GM19351 (cell line): Measurements from ENCODE around the gene SLC49A3.
A peak's percentile ranks its signal among the peaks of the same experiment; 100 is the strongest.
"Not testable (repeated sequence)": the region's sequence is repeated elsewhere in the genome, so short reads cannot be mapped to it uniquely, and the experiment has no call there.

Source experiments
- ATAC-seq: cut with Tn5 transposase; IDR thresholded peaks from one replicate; pipeline ENCODE4 v1.9.1; 2021; ENCODE audit warnings: mild to moderate bottlenecking, moderate library complexity; ENCODE audit not compliant: unreplicated experiment

SLC49A3 gene

DNA sequence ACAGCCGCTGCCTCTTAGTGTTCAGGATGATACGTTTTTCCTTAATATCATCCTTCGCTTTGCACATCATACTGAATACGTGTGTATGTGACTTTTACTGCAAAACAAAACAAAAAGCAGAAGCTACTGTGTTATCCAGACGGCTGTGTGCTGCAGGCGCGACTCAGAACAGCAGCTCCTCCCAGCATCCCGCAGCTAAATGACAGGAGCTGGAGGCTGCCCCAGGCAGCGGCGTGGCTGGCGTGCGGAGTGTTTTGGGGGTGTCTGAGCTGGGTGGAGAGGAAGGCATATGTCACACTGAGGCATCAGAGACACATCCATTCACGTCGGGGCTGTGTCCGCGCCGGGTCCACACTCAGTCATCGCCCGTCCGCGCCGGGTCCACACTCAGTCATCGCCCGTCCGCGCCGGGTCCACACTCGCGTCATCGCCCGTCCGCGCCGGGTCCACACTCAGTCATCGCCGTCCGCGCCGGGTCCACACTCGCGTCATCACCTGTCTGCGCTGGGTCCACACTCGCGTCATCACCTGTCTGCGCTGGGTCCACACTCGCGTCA lies 33.3 kb upstream of the SLC49A3 start:
- ATAC-seq, result no peak

DNA sequence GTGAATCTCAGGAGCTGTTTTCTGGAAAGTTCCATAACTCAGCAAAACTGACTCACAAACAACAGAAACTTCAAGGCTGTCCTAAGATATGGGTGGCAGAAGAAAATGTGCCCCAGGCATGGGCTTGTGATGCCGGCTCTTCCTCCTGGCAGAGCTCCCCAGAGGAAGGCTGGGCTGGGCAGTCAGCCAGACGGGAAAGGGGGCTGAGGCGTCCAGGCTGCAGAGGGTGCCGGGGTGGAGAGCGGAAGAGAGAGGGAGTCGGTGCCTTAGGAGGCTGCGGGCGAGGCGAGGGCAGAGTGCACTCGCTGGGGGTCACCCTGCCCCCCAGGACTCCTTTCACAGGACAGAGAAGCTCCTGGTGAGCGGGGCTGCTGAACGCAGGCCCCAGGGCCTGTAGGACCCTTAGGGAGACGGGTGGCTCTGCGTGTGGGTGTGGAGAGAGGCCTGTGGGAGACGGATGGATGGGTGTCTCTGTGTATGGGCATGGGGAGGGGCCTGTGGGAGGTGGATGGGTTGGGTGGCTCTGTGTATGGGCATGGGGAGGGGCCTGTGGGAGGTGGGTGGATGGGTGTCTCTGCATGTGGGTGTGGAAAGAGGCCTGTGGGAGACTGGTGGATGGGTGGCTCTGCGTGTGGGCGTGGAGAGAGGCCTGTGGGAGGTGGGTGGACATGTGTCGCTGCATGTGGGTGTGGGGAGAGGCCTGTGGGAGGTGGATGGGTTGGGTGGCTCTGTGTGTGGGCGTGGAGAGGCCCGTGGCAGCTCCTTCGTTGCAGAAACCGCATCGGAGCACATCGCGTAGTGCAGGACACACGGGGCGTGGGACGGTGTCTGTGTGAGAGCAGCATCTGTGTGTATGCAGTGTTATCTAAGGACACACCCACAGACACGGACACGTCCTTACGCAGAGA lies 32.6 kb upstream of the SLC49A3 start:
- no peak for ATAC-seq

DNA sequence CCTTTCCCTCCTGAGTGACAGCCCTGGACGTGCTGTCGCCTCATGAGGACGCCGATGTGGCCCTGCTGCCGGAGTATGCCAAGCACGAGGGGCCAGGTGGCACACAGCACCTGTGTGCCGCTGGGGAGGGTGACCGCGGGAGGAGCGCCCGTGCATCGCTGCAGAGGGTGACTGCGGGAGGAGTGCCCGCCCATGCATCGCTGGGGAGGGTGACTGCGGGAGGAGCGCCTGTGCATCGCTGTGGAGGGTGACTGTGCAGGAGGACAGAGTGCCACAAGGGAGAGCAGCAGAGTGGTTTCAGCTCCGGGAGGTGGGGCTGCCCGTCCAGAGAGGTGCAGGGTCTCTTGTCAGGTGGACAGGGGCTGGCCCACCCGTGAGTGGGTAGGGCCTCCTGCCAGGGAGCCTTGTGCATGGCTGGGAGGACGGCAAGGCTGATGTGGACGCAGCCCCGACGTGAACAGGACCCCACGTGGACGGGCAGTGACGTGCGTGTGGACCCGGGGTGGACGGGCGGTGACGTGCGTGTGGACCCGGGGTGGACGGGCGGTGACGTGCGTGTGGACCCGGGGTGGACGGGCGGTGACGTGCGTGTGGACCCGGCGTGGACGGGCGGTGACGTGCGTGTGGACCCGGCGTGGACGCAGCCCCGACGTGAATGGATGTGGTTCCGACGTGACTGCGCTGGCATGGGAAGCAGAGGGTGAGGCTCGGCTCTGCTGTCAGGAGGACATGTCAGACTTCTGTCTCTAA lies 31.3 kb upstream of the SLC49A3 start:
- no peak for ATAC-seq

DNA sequence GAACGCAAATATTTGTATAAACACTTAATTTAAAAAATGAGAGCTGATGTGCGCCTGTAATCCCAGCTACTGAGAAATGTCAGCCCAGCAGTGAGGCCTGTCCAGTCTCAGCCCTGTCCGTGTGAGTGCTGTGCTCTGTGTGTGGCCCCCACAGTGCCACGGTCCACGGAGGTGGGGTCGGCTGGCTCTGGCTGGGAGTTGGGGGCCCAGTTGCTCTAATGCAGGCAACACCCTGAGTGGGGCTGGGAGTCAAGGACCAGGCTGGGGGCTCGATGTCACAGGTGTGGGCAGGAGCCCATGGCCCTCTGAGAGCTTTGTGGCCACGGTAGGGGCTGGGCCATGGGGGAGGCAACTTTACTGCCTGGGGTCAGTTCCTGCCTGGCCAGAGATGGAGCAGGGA lies 29.5 kb upstream of the SLC49A3 start:
- ATAC-seq, result no peak

DNA sequence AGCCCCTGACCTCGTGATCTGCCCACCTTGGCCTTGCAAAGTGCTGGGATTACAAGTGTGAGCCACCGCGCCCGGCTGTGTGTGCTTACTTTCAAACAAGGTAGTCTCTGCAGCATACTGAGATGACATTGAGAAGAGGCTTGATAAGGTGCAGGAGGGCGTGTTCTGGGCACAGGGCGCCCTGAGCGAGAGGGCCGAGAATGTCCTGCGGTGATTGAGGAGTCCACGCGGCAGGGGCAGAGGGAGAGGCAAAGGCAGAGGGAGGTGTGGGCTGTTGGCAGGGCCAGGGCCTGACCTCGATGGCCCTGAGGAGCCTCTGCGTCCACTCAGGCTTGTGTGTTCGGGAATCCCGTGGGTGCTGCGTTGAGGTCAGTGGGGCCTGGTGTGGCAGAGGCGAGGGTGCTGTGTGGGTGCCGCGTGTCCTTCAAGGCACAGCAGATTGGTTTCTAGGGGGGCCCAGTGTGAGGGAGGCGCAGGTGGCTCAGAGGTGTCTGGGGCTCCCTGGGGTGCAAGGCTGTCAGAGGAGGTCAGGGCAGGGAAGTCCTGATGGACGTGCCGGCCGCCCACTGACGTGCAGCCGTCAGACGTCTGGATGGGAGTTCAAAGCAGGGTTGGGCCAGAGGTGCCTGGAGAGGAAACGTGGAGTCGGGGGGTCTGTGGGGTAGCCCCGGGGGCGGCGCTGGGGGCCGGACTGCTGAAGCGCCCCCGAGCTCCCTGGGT lies 28.8 kb upstream of the SLC49A3 start:
- ATAC-seq, result no peak

DNA sequence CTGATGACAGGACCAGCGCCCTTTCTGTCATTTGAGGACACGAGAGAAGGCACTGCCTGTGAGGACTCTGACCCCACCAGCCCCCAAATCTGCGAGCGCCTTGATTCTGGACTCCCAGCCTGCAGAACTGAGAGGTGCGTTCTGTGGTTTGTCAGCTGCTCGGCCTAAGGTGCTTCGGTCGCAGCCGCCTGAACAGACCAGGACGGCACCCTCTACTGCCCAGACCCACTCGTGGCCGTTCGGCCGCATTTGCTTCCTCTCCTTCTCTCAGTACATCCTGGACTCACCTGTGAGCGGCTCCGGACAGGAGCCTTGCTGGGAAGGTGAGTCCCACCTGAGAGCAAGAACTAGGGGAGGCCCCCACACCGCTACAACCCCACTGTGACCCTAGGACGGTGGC lies 25.1 kb upstream of the SLC49A3 start:
- ATAC-seq, result no peak

DNA sequence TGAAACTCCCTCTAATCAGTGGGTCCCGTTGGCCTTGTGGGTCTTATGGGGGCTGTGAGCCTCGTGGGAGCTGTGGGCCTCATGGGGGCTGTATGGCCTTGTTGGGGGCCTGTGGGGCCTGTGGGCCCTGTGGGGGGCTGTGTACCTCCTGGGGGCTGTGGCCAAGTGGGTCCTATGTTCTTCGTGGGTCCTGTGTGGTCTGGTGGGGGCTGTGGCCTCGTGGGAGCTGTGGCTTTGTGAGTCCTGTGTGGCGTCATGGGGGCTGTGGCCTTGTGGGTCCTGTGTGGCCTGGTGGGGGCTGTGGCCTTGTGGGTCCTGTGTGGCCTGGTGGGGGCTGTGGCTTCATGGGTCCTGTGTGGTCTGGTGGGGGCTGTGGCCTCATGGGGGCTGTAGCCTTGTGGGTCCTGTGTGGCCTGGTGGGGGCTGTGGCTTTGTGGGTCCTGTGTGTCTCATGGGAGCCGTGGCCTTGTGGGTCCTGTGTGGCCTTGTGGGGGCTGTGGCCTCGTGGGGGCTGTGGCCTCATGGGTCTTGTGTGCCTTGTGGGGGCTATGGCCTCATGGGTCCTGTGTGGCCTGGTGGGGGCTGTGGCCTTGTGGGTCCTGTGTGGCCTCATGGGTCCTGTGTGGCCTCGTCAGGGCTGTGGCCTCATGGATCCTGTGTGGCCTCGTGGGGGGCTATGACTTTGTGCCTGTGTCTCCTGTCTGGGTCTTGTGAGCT lies 24.1 kb upstream of the SLC49A3 start:
- no peak for ATAC-seq

DNA sequence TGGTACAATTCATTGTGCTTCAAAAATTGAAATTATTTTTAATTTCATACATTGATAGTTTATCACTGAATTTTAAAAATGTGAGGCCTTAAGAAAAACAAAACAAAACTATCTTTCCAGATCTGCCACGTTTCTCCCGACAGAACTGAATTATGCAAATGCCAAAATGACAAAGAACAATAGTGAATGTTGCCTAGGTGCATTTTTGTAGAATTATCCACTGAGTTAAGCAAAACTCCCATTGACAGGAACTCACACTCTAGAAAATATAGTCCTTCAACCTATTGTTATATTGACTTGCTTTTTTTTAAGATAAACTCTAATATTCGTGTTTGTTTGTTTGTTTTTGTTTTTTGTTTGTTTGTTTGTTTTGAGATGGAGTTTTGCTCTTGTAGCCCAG lies 23.1 kb upstream of the SLC49A3 start:
- no peak for ATAC-seq

DNA sequence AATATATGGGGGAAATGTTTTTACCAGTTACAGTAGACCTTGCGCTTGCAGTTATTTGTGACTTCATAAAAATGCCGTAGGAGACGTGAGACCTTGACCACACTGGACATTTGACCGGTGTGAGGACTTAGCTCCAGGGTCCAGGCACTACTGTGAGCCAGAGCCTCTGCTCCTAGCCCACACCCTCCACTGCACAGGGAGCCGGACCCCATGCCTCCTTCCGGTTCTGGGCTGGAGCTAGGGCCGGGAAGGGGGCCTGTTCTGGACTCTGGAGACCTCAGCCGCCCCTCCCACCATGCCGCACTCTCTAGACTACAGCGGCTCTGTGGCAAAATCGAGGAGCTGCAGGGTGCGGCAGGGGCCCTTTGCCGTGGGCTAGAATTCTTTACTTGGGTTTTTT lies 22.0 kb upstream of the SLC49A3 start:
- ATAC-seq, result no peak

DNA sequence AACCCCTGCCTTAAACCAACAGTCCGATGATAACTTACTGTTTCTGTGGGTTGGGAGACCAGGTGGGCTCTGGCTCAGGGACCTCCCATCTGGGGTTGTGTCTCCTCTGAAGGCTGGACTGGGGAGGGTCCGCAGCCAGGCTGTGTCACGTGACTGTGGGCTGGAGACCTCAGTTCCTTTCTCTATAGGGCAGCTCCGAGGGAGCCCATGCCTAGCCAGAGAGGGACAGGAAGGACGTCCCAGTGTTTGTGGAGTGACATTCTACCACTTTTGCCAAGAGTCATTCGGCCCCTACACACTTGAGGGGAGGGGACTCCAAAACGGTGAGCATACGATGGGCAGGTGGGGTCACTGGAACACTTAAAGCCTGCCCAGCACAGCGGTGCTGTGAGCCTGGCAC lies 21.2 kb upstream of the SLC49A3 start:
- ATAC-seq, result no peak

DNA sequence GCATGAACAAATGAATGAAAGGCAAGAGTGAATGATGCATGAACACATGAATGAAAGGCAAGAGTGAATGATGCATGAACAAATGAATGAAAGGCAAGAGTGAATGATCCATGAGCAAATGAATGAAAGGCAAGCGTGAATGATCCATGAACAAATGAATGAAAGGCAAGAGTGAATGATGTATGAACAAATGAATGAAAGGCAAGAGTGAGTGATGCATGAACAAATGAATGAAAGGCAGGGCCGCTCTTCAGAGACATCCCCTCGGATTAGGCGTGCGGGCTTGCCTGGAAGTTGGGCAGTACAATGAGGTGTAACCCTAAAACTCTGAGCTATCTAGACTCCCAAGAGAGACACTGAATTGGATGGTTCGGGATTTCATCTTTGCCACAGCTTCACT lies 20.4 kb upstream of the SLC49A3 start:
- ATAC-seq, result no peak

DNA sequence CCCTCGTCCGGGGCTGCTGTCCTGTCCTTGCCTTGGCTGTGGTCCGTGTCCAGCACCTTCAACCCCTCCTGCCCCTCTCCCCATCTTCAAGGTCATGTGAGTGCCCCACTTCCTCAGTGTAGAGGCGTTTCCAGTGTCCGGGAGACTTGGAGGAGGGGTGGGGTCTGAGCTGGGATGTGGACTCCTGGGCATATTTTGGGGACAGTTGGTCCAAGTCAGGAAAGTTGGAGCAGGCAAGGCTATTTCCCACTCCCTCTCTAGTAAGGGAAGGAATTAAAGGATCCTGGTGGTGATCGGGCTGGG lies 19.6 kb upstream of the SLC49A3 start:
- ATAC-seq, result no peak

DNA sequence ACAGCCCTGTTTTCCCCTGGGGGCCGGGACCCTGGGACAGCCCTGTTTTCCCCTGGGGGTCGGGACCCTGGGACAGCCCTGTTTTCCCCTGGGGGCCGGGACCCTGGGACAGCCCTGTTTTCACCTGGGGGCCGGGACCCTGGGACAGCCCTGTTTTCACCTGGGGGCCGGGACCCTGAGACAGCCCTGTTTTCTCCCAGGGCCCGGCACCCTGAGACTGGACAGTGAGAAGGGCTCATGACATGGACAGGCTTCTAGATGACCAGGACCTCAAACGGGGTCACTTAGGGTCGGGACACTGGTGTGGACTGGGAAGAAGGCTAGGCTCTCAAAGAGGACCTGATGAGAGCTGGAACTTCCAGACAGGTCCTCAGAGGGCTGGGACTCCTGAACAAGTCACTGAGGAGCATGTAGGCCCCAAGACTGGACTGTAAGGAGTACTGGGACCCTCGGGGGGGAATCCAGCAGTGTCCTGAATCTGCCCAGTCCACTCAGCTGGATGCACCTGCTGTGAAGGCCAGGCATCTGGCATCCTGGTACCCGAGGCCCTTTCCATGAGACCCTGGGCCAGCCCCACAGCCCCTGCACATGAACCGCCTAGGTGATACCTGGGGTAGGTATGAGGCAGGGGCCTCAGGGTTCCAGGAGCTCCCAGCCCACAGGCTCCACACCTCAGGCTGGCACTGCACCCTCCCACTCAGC lies 19.1 kb upstream of the SLC49A3 start:
- ATAC-seq, result no peak

DNA sequence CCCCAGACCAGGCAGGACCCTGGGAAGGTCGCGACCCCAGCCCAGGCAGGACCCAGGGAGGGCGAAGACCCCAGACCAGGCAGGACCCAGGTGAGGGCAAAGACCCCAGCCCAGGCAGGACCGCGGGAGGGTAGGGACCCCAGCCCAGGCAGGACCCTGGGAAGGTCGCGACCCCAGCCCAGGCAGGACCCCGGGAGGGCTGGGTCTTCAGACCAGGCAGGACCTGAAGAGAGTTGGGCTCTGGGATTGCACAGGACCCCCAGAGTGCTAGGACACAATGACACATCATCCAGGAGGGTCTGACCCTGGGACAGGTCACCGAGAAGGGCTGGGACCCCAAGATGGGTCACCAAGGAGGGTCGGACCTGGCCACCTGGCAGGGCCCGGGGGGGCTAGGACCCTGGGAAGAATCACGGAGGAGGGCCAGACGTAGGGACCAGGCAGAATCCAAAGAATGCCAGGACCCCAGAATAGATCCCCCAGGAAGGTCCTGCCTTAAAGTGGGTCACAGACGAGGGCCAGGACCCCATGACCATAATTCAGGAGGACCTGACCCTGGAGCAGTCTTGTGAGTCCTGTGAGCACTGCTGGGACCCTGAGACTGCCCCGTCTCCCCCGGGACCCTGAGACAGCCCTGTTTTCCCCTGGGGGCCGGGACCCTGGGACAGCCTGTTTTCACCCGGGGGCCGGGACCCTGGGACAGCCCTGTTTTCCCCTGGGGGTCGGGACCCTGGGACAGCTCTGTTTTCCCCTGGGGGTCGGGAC lies 18.1 kb upstream of the SLC49A3 start:
- ATAC-seq, result no peak

DNA sequence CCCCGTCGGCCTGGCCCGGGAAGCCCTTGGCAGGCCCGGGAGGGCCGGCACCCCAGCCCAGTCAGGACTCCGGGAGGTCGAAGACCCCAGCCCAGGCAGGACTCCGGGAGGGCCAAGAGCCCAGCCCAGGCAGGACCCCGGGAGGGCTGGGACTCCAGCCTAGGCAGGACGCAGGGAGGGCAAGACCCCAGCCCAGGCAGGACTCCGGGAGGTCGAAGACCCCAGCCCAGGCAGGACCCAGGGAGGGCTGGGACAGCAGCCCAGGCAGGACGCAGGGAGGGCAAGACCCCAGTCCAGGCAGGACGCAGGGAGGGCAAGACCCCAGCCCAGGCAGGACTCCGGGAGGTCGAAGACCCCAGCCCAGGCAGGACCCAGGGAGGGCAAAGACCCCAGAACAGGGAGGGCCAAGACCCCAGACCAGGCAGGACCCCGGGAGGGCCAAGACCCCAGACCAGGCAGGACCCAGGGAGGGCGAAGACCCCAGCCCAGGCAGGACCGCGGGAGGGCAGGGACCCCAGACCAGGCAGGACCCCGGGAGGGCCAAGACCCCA lies 17.2 kb upstream of the SLC49A3 start:
- ATAC-seq, result not testable (repeated sequence)

DNA sequence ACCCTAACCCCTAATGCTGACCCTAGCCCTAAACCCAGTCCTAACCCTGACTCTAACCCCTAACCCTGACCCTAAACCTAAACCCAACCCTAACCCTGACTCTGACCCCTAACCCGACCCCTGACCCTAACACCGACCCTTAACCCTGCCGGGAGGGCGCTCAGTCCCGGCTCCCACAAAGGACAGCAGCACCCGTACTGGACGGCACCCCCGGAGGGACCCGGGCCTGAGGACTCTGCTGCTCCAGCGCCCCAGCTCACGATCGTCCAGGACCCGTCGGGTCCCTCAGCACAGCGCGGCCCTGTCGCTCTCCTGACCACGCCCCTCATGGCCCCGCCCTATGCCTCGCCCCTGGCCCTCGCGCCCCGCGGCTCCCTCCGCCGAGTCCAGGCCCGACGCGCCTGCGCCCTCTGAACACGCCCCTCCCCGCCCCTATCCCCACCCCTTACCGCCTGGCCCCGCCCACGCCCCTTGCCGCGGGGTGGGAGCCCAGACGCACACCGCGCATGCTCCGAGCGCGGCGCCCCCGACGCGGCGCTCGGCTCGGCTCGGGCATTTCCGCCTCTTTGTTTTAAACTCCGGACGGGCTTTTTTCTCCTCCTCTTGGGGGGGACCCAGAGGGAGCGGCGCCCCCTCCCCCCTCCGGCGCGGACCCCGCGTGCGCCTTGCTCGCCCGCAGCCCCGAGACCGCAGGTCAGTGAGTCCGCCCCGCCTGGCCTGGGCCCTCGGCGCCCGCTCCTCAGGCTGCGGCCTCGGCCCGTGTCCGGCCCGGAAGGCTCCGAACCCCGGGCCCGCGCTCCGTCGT lies 16.5 kb upstream of the SLC49A3 start, which contains the start of gene PCGF3:
TSS of gene PCGF3 (plus strand) at position 555 of the 805 bp plus-strand sequence. CDS start 27,849 bp downstream, outside the sequence.
- peak; percentile 95 for ATAC-seq

DNA sequence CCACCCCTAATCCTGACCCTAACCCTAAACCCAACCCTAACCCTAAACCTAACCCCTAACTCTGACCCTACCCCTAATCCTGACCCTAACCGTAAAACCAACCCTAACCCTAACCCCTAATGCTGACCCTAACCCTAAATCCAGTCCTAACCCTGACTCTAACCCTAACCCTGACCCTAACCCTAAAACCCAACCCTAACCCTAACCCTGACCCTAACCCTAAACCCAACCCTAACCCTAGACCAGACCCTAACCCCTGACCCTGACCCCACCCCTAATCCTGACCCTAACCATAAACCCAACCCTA lies 16.0 kb upstream of the SLC49A3 start:
- no peak for ATAC-seq

DNA sequence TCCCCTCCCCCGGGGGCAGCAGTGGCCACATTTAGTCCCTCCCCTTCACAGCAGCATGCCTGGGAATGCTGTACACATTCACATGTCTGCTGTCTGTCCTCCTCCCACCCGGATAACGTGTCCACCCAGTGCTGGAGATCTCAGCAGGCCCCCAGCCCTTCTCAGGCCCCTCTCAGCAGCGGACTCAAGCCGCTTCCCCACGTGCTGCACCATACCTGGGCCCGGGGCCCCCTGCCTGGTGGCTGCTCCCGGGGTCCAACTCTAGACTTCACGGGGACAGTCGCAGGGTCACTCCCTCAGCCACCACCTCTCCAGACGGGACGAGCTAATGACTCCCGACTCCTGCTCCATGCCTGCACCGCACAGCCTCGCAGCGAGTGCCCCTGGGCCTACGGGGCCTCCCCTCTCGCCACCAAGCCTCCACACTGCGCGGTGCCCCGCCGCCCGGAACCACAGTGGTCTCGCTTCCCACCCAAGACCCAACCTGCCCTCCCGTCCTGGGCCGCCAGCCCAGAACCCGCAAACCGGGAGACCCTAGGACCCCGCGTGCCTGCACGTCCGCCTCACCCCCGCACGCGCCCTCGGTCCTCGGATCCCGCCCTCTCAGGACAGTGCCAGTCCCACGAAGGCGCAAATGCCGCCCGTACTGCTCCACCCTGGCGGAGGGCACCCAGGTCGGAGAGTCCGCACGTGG lies 15.4 kb upstream of the SLC49A3 start:
- no peak for ATAC-seq
